Measurements from ENCODE around the gene KCNC3. TPM values are rescaled to one million over a fixed set of nuclear protein-coding genes. Genes with fewer than 3 reads are reported as not detected.

The KCNC3 gene
- polyA plus RNA-seq, 1 donor from 2014 or later = 0.97 TPM

DNA sequence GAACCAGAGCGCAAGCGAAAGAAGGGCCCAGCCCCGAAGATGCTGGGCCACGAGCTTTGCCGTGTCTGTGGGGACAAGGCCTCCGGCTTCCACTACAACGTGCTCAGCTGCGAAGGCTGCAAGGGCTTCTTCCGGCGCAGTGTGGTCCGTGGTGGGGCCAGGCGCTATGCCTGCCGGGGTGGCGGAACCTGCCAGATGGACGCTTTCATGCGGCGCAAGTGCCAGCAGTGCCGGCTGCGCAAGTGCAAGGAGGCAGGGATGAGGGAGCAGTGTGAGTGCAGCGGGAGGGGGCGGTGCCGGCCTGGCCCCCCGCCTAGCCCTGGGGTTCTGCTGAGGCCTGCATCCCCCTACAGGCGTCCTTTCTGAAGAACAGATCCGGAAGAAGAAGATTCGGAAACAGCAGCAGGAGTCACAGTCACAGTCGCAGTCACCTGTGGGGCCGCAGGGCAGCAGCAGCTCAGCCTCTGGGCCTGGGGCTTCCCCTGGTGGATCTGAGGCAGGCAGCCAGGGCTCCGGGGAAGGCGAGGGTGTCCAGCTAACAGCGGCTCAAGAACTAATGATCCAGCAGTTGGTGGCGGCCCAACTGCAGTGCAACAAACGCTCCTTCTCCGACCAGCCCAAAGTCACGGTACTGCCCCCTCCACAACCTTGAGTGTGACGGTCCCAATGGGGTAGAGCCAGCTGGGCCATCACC is 49.1 kb upstream of the KCNC3 start:
- H3K9ac ChIP-seq (ENCODE audit: low read length) = no peak overlapping the region
- H3K79me2 ChIP-seq (replicated peaks; ENCODE audit: insufficient read depth, low read length) = no peaks in the 10 kb centered on the region
- no peak overlapping the region for H3K4me2 ChIP-seq (ENCODE audit: low read length)
- H3K27ac ChIP-seq (ENCODE audit: low read length) = no peak overlapping the region
- no peaks in the 10 kb centered on the region for H3K36me3 ChIP-seq (ENCODE audit: insufficient read depth, low read length)
- TF ChIP-seq MXI1 (conservative IDR thresholded peaks at IDR 0.05; ENCODE audit: poor library complexity, severe bottlenecking) (no peak), TAF1 (IDR thresholded peaks at IDR 0.05; ENCODE audit: low read depth) (no peak), EZH2 (IDR thresholded peaks at IDR 0.05; ENCODE audit: borderline replicate concordance, insufficient read depth, low read length, poor library complexity, severe bottlenecking) (no peak), EP300 (conservative IDR thresholded peaks at IDR 0.05; ENCODE audit: poor library complexity, severe bottlenecking) (no peak), SMC3 (conservative IDR thresholded peaks at IDR 0.05; ENCODE audit: poor library complexity) (no peak), POLR2AphosphoS5 (IDR thresholded peaks at IDR 0.05) (no peak), RAD21 (conservative IDR thresholded peaks at IDR 0.05) (no peak)
- TF ChIP-seq, protein P1, sequence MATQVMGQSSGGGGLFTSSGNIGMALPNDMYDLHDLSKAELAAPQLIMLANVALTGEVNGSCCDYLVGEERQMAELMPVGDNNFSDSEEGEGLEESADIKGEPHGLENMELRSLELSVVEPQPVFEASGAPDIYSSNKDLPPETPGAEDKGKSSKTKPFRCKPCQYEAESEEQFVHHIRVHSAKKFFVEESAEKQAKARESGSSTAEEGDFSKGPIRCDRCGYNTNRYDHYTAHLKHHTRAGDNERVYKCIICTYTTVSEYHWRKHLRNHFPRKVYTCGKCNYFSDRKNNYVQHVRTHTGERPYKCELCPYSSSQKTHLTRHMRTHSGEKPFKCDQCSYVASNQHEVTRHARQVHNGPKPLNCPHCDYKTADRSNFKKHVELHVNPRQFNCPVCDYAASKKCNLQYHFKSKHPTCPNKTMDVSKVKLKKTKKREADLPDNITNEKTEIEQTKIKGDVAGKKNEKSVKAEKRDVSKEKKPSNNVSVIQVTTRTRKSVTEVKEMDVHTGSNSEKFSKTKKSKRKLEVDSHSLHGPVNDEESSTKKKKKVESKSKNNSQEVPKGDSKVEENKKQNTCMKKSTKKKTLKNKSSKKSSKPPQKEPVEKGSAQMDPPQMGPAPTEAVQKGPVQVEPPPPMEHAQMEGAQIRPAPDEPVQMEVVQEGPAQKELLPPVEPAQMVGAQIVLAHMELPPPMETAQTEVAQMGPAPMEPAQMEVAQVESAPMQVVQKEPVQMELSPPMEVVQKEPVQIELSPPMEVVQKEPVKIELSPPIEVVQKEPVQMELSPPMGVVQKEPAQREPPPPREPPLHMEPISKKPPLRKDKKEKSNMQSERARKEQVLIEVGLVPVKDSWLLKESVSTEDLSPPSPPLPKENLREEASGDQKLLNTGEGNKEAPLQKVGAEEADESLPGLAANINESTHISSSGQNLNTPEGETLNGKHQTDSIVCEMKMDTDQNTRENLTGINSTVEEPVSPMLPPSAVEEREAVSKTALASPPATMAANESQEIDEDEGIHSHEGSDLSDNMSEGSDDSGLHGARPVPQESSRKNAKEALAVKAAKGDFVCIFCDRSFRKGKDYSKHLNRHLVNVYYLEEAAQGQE (IDR thresholded peaks at IDR 0.05; ENCODE audit: borderline replicate concordance) = no peak
- TF ChIP-seq, protein P2, sequence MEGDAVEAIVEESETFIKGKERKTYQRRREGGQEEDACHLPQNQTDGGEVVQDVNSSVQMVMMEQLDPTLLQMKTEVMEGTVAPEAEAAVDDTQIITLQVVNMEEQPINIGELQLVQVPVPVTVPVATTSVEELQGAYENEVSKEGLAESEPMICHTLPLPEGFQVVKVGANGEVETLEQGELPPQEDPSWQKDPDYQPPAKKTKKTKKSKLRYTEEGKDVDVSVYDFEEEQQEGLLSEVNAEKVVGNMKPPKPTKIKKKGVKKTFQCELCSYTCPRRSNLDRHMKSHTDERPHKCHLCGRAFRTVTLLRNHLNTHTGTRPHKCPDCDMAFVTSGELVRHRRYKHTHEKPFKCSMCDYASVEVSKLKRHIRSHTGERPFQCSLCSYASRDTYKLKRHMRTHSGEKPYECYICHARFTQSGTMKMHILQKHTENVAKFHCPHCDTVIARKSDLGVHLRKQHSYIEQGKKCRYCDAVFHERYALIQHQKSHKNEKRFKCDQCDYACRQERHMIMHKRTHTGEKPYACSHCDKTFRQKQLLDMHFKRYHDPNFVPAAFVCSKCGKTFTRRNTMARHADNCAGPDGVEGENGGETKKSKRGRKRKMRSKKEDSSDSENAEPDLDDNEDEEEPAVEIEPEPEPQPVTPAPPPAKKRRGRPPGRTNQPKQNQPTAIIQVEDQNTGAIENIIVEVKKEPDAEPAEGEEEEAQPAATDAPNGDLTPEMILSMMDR (IDR thresholded peaks at IDR 0.05; ENCODE audit: poor library complexity, severe bottlenecking) = no peak
- peaks cover 2% of the 10 kb centered on the region for H3F3A ChIP-seq (ENCODE audit: insufficient read depth, low read length, poor library complexity, severe bottlenecking)
- no peaks in the 10 kb centered on the region for H3K27me3 ChIP-seq (ENCODE audit: insufficient read depth, low read depth, low read length)
- no peak overlapping the region for H2AFZ ChIP-seq (ENCODE audit: low read depth, low read length)
- no peaks in the 10 kb centered on the region for H3K9me3 ChIP-seq (ENCODE audit: low read length)
- H3K4me3 ChIP-seq (ENCODE audit: low read length) = no peak overlapping the region
- no peaks in the 10 kb centered on the region for H4K20me1 ChIP-seq (ENCODE audit: insufficient read depth)
- H3K9me2 ChIP-seq (ENCODE audit: insufficient read depth, low read length) = no peaks in the 10 kb centered on the region

DNA sequence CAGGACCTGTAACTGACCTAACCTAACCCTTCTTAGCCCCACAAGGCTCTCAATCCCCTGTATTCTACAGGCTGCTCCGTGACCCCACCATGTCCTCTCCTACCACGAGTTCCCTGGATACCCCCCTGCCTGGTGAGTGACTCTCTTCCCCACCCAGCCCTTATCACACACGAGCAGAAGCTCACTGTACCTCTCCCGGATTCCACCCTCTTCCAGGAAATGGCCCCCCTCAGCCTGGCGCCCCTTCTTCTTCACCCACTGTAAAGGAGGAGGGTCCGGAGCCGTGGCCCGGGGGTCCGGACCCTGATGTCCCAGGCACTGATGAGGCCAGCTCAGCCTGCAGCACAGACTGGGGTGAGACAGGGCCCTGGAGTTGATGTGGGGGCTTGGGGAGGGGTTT is 48.3 kb upstream of the KCNC3 start:
- no peaks in the 10 kb centered on the region for H3K27me3 ChIP-seq (ENCODE audit: insufficient read depth, low read depth, low read length)
- H3K4me2 ChIP-seq (ENCODE audit: low read length) = no peak overlapping the region
- H3F3A ChIP-seq (ENCODE audit: insufficient read depth, low read length, poor library complexity, severe bottlenecking) = no peaks in the 10 kb centered on the region
- no peaks in the 10 kb centered on the region for H3K79me2 ChIP-seq (replicated peaks; ENCODE audit: insufficient read depth, low read length)
- no peaks in the 10 kb centered on the region for H4K20me1 ChIP-seq (ENCODE audit: insufficient read depth)
- H3K9ac ChIP-seq (ENCODE audit: low read length) = peak overlapping the region; percentile 66
- no peaks in the 10 kb centered on the region for H3K36me3 ChIP-seq (ENCODE audit: insufficient read depth, low read length)
- no peaks in the 10 kb centered on the region for H3K9me3 ChIP-seq (ENCODE audit: low read length)
- TF ChIP-seq SMC3 (conservative IDR thresholded peaks at IDR 0.05; ENCODE audit: poor library complexity) = no peak
- no peak for TF ChIP-seq TAF1 (IDR thresholded peaks at IDR 0.05; ENCODE audit: low read depth)
- no peak for TF ChIP-seq EP300 (conservative IDR thresholded peaks at IDR 0.05; ENCODE audit: poor library complexity, severe bottlenecking)
- no peak for TF ChIP-seq EZH2 (IDR thresholded peaks at IDR 0.05; ENCODE audit: borderline replicate concordance, insufficient read depth, low read length, poor library complexity, severe bottlenecking)
- TF ChIP-seq, protein P2 (IDR thresholded peaks at IDR 0.05; ENCODE audit: poor library complexity, severe bottlenecking) = no peak
- TF ChIP-seq RAD21 (conservative IDR thresholded peaks at IDR 0.05) = no peak
- TF ChIP-seq, protein P1 (IDR thresholded peaks at IDR 0.05; ENCODE audit: borderline replicate concordance) = no peak
- TF ChIP-seq MXI1 (conservative IDR thresholded peaks at IDR 0.05; ENCODE audit: poor library complexity, severe bottlenecking) = no peak
- no peak for TF ChIP-seq POLR2AphosphoS5 (IDR thresholded peaks at IDR 0.05)
- H3K27ac ChIP-seq (ENCODE audit: low read length) = peak overlapping the region; percentile 73
- peak overlapping the region; percentile 84 for H3K4me3 ChIP-seq (ENCODE audit: low read length)
- no peaks in the 10 kb centered on the region for H3K9me2 ChIP-seq (ENCODE audit: insufficient read depth, low read length)
- H2AFZ ChIP-seq (ENCODE audit: low read depth, low read length) = no peak overlapping the region
